Activated B cell treated with CpG ODN at 0.5 μM for 24 hours (primary cell): Measurements from ENCODE around the gene GGT6. TPM values are rescaled to one million over a fixed set of nuclear protein-coding genes. Genes with fewer than 3 reads are reported as not detected.

Source experiments
- ATAC-seq: fragments of 200-7000 bp; cut with Tn5 transposase; one replicate; pipeline ENCODE4 v1.10.0; 2021; ENCODE audit warnings: low read depth, mild to moderate bottlenecking, moderate library complexity
- CTCF ChIA-PET: fragments of 350-600 bp; sonication (Branson Sonifier 250); formaldehyde crosslinking; loops from one replicate; lab custom pipeline; 2021; ENCODE audit warnings: antibody characterized with exemption; lab: Charles Lee
- POLR2A ChIA-PET: fragments of 350-600 bp; sonication (Branson Sonifier 250); formaldehyde crosslinking; loops from one replicate; lab custom pipeline; 2021; ENCODE audit warnings: antibody characterized with exemption; lab: Charles Lee
- DNase-seq: peaks from one replicate; pipeline ENCODE4 v3.0.0; 2022
- H3K27ac Mint-ChIP-seq: one replicate; pipeline ENCODE4 v1.8.0; 2020; ENCODE audit warnings: mixed read lengths
- H3K27me3 Mint-ChIP-seq: one replicate; pipeline ENCODE4 v1.8.0; 2021; ENCODE audit warnings: mixed read lengths
- H3K36me3 Mint-ChIP-seq: one replicate; pipeline ENCODE4 v1.8.0; 2021; ENCODE audit warnings: low read depth, mixed read lengths
- H3K4me1 Mint-ChIP-seq: one replicate; pipeline ENCODE4 v1.8.0; 2021; ENCODE audit warnings: mixed read lengths
- H3K4me3 Mint-ChIP-seq: one replicate; pipeline ENCODE4 v1.8.0; 2020; ENCODE audit warnings: mild to moderate bottlenecking, mixed read lengths
- H3K9me3 Mint-ChIP-seq: one replicate; pipeline ENCODE4 v1.8.0; 2020; ENCODE audit warnings: mixed read lengths
- CTCF ChIP-seq: fragments of 200-600 bp; IDR thresholded peaks from one replicate; pipeline ENCODE4 v1.8.0; 2022; ENCODE audit warnings: antibody characterized with exemption, mild to moderate bottlenecking
- intact Hi-C: fragments of 100-400 bp; cut with micrococcal nuclease; formaldehyde crosslinking; loops from one replicate; pipeline ENCODE4 v1.15.1; 2024
- total RNA-seq: library from RNA; stranded (reverse); gene quantifications from 2 replicates; pipeline ENCODE4 v1.2.3, GENCODE V29; 2022

The GGT6 gene
- total RNA-seq, 1 donor from 2014 or later: not detected

DNA sequence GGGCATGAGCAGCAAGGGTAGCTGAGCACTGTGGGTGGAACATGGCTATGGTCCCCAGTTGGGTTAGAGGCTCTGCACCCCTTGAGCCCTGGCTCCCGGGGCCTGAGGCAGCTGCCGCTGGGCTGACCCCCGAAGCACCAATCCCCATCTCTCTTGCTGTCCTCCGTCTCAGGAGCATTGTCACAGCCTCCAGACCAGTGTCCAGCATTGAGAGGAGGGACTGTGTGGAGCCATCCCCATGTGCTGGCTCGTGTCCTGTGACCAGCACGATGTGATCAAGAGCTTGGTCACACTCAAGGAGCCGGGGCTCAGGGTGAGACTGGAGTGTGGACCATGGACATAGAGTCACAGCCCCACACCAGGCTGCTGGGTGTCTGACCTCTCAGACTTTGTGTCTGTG lies 26.8 kb upstream of the GGT6 start:
- DNase-seq (no peak), ATAC-seq (no peak)
- CTCF ChIA-PET: interaction anchor here (0.6 to 1.0 kb wide), 2 partner anchors 20 to 295 kb away, joined by 3 to 4 read pairs; no protein-coding TSS in a partner anchor
- intact Hi-C loops: no loop called here
- Mint-ChIP-seq H3K4me1 (peaks cover 9% of the 10 kb centered on the region), H3K27me3 (peaks cover 34% of the 10 kb centered on the region), H3K9me3 (no peaks in the 10 kb centered on the region), H3K27ac (no peak overlapping the region), H3K4me3 (no peak overlapping the region), H3K36me3 (no peaks in the 10 kb centered on the region)
- POLR2A ChIA-PET: no interaction called here
- TF ChIP-seq CTCF: no peak

DNA sequence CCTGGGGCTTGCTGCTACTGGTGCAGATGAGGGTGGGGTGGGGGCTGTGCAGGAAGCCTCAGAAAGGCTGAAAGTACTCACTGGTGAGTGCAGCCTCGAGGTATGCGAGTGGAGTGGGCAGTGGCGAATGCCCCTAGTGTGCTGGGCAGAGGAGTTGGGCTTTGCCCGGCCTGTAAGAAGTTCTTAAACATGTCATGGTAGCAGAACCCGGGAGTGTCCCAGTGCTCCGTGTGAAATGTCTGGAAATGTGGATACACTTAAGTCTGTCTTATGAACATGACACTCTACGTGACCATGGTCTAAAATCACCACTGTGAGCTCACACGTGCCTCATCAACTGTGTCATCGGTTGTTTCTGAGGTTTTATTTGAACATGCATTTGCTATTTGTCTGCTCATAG lies 25.7 kb upstream of the GGT6 start:
- intact Hi-C loops: no loop called here
- Mint-ChIP-seq H3K36me3 (no peaks in the 10 kb centered on the region), H3K9me3 (no peaks in the 10 kb centered on the region), H3K27ac (no peak overlapping the region), H3K4me1 (peaks cover 9% of the 10 kb centered on the region), H3K27me3 (peaks cover 44% of the 10 kb centered on the region), H3K4me3 (no peak overlapping the region)
- DNase-seq (no peak), ATAC-seq (no peak)
- POLR2A ChIA-PET: no interaction called here
- CTCF ChIA-PET: no interaction called here
- TF ChIP-seq CTCF: no peak

DNA sequence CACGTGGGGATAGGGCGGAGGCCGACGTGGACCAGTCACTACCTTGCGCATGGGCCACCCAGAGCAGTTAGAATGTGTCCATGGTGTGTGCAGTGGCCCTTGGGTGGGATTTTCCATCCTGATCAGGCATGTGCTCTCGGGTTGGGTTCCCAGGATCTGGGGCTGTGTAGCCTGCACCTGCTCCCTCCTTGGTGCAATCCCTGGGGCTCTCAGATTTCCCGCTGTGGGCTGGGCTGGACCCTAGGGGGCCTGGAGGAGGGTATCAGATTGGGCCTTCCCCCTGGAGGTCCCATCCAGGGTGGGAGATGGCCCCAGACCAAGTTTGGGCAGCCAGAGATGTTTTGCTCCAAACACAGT lies 25.2 kb upstream of the GGT6 start:
- ATAC-seq (no peak), DNase-seq (no peak)
- Mint-ChIP-seq H3K4me1 (peaks cover 9% of the 10 kb centered on the region), H3K36me3 (no peaks in the 10 kb centered on the region), H3K27ac (no peak overlapping the region), H3K4me3 (no peak overlapping the region), H3K9me3 (no peaks in the 10 kb centered on the region), H3K27me3 (peaks cover 47% of the 10 kb centered on the region)
- ChIA-PET POLR2A (no interaction called here), CTCF (no interaction called here)
- no peak for TF ChIP-seq CTCF
- intact Hi-C loops: no loop called here

GRCh38 chr17:4584917-4585637 lies 24.7 kb upstream of the GGT6 start:
- intact Hi-C loops: no loop called here
- ATAC-seq (no peak), DNase-seq (no peak)
- CTCF ChIA-PET: no interaction called here
- H3K36me3 Mint-ChIP-seq: no peaks in the 10 kb centered on the region
- H3K4me3 Mint-ChIP-seq: peak overlapping the region; percentile 32
- H3K4me1 Mint-ChIP-seq: peaks cover 9% of the 10 kb centered on the region
- no peak for TF ChIP-seq CTCF
- H3K27ac Mint-ChIP-seq: no peak overlapping the region
- peaks cover 44% of the 10 kb centered on the region for H3K27me3 Mint-ChIP-seq
- H3K9me3 Mint-ChIP-seq: no peaks in the 10 kb centered on the region
- POLR2A ChIA-PET: interaction anchor here (0.5 to 1.0 kb wide), 2 partner anchors 222 to 266 kb away, joined by 3 to 8 read pairs; partner anchors contain the start of gene PLD2

- no peak within 1 kb of the TSS for H3K27ac Mint-ChIP-seq
- no peak for TF ChIP-seq CTCF
- DNase-seq (peak; percentile 31), ATAC-seq (peak; percentile 72)
- POLR2A ChIA-PET: interaction anchor here (0.5 to 1.0 kb wide), 2 partner anchors 223 to 266 kb away, joined by 3 to 8 read pairs; partner anchors contain the start of gene PLD2
- intact Hi-C loops: no loop called here
- H3K9me3 Mint-ChIP-seq: no peaks in the 10 kb centered on the region
- CTCF ChIA-PET: interaction anchor here (1.2 kb wide), 1 partner anchor 17 kb away, joined by 4 read pairs; no protein-coding TSS in a partner anchor
- H3K36me3 Mint-ChIP-seq: no peaks in the 10 kb centered on the region
- peaks cover 9% of the 10 kb centered on the region for H3K4me1 Mint-ChIP-seq
- peaks cover 44% of the 10 kb centered on the region for H3K27me3 Mint-ChIP-seq
- H3K4me3 Mint-ChIP-seq: peak within 1 kb of the TSS; percentile 75
Measured at GRCh38 chr17:4584101-4584916, 23.9 kb upstream of the GGT6 start, which contains the start of gene SMTNL2. TSS of gene SMTNL2 (plus strand) at chr17:4584529. CDS start at chr17:4584606, 77 bp downstream.
